ENCODE results near the gene USP15.

GRCh38 chr12:62361048-62361447, 100.8 kb downstream of the USP15 start:
- TF ChIP-seq EZH2 (IDR thresholded peaks at IDR 0.05; ENCODE audit: insufficient read depth, poor library complexity, severe bottlenecking) (no peak), EZH2phosphoT487 (IDR thresholded peaks at IDR 0.05; ENCODE audit: insufficient read depth, low read depth) (no peak)
